Neural crest cell (in vitro differentiated cells): Measurements from ENCODE around the gene RASAL2. TPM values are rescaled to one million over a fixed set of nuclear protein-coding genes. Genes with fewer than 3 reads are reported as not detected.

ENCODE experiments used
- DNase-seq: peaks from one replicate; pipeline ENCODE4 v3.0.0; 2021; ENCODE audit warnings: low read depth, mixed read lengths, low spot score
- H3K27ac Mint-ChIP-seq: one replicate; pipeline ENCODE4 v1.8.0; 2021; ENCODE audit warnings: mild to moderate bottlenecking, mixed read lengths; ENCODE audit not compliant: unreplicated experiment
- H3K27me3 Mint-ChIP-seq: 2 replicates; pipeline ENCODE4 v1.8.0; 2021; ENCODE audit warnings: low read depth, mild to moderate bottlenecking, mixed read lengths
- H3K36me3 Mint-ChIP-seq: 2 replicates; pipeline ENCODE4 v1.8.0; 2021; ENCODE audit warnings: low read depth, mild to moderate bottlenecking, mixed read lengths
- H3K4me1 Mint-ChIP-seq: 2 replicates; pipeline ENCODE4 v1.8.0; 2021; ENCODE audit warnings: mixed read lengths
- H3K4me3 Mint-ChIP-seq: one replicate; pipeline ENCODE4 v1.8.0; 2021; ENCODE audit warnings: mild to moderate bottlenecking, mixed read lengths
- H3K9me3 Mint-ChIP-seq: 2 replicates; pipeline ENCODE4 v1.8.0; 2021; ENCODE audit warnings: mixed read lengths
- total RNA-seq: library from RNA; stranded (reverse); gene quantifications from 2 replicates; pipeline ENCODE4 v1.2.1, GENCODE V29; 2021
- TF ChIP-seq, protein P1 (sequence below): fragments of 200-600 bp; sonication (generic); conservative IDR thresholded peaks from 2 replicates; pipeline ENCODE4 v1.5.0; 2021; ENCODE audit warnings: antibody characterized with exemption, mild to moderate bottlenecking

Gene RASAL2
- total RNA-seq, 1 donor from 2014 or later: 20.9 TPM

DNA sequence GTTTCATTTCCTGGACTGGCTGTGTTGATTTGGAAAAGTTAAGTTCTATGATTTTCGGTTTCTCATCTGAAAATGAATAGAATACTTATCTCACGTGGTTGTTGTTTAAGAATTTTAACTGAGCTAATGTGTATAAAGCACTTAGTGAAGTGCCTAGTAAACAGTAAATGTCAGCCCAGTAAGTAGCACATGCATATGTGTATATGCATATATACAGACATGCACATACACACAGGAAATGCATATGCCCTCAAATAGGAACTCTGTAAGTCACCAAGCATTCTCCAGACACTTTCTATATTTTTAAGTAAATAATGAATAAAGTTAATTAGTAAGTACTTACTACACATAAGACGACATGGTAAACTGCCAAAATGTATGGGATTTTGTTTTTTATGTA is 274.3 kb downstream of the RASAL2 start:
- DNase-seq: no peak

DNA sequence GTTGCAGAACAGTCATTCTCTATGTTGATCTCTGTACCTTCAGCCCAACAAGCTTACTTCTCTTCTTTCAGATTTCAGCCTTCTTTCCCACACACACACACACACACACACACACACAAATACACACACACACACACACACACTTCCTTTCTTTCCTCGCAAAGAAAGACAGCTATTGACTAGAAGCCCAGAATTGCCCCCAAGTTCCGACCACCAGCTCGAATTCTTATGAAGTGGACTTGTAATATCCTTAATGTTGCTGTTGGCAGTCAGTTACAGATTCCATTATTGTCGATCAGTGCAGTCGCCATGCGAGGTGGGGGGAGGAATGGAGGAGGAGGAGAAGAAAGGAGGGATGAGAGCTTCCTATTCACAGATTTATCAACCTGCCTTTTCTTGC is 277.3 kb downstream of the RASAL2 start:
- peaks cover 9% of the 10 kb centered on the region for H3K4me1 Mint-ChIP-seq
- no peaks in the 10 kb centered on the region for H3K36me3 Mint-ChIP-seq
- H3K4me3 Mint-ChIP-seq: no peak overlapping the region
- H3K27me3 Mint-ChIP-seq: no peaks in the 10 kb centered on the region
- H3K27ac Mint-ChIP-seq: no peak overlapping the region
- peak; percentile 25 for DNase-seq
- H3K9me3 Mint-ChIP-seq: no peaks in the 10 kb centered on the region
- TF ChIP-seq, protein P1, sequence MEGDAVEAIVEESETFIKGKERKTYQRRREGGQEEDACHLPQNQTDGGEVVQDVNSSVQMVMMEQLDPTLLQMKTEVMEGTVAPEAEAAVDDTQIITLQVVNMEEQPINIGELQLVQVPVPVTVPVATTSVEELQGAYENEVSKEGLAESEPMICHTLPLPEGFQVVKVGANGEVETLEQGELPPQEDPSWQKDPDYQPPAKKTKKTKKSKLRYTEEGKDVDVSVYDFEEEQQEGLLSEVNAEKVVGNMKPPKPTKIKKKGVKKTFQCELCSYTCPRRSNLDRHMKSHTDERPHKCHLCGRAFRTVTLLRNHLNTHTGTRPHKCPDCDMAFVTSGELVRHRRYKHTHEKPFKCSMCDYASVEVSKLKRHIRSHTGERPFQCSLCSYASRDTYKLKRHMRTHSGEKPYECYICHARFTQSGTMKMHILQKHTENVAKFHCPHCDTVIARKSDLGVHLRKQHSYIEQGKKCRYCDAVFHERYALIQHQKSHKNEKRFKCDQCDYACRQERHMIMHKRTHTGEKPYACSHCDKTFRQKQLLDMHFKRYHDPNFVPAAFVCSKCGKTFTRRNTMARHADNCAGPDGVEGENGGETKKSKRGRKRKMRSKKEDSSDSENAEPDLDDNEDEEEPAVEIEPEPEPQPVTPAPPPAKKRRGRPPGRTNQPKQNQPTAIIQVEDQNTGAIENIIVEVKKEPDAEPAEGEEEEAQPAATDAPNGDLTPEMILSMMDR: no peak

More for the DNA sequence above, 274.3 kb downstream of the RASAL2 start:
- Mint-ChIP-seq H3K27me3 (no peaks in the 10 kb centered on the region), H3K4me3 (no peak overlapping the region), H3K9me3 (no peaks in the 10 kb centered on the region), H3K36me3 (no peaks in the 10 kb centered on the region), H3K4me1 (peaks cover 6% of the 10 kb centered on the region), H3K27ac (no peak overlapping the region)
- TF ChIP-seq, protein P1: no peak

DNA sequence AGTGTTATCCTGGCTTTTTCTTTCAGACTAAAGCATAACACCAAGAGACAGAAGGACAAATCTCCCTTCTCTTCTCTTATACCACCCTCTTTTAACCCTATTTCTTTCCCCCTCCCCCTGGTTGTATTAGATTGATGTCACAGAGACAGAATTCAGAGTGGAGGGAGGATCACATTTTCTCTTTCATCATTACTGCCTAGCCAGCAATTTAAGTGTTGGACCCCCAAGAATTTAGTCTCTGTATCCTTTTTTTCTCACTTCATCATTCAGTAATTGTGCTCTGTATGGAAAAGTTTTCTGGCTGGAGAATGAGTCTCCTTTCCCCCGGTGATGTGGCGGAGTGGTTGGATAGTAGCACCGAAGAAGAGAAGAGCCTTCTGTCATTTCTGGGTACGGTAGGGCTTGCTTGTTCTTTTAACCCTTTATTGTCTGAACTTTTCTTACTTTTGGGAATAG is 278.1 kb downstream of the RASAL2 start:
- no peak overlapping the region for H3K27ac Mint-ChIP-seq
- TF ChIP-seq, protein P1: no peak
- no peaks in the 10 kb centered on the region for H3K27me3 Mint-ChIP-seq
- H3K4me3 Mint-ChIP-seq: no peak overlapping the region
- no peaks in the 10 kb centered on the region for H3K36me3 Mint-ChIP-seq
- no peaks in the 10 kb centered on the region for H3K9me3 Mint-ChIP-seq
- no peak for DNase-seq
- H3K4me1 Mint-ChIP-seq: peaks cover 9% of the 10 kb centered on the region

DNA sequence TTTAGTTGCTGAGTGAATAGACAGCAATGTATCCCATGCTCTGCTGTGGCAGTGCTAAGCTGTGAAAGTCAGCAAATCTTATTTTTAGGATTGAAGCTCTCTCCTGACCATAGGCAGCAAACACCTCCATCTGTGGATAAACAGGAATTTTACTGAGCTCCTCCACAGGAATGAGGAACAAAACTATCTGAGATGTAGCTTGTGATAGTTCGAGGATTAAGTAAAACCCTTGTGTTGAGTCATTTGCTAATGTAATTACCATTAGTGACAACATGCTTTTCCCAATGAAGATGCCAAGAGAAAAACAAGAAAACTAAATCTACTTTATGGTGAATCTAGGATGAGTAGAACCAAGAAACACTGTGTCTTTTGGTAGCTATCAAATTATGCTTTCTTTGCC is 280.1 kb downstream of the RASAL2 start:
- Mint-ChIP-seq H3K4me3 (peak overlapping the region; percentile 7), H3K27me3 (no peaks in the 10 kb centered on the region)

DNA sequence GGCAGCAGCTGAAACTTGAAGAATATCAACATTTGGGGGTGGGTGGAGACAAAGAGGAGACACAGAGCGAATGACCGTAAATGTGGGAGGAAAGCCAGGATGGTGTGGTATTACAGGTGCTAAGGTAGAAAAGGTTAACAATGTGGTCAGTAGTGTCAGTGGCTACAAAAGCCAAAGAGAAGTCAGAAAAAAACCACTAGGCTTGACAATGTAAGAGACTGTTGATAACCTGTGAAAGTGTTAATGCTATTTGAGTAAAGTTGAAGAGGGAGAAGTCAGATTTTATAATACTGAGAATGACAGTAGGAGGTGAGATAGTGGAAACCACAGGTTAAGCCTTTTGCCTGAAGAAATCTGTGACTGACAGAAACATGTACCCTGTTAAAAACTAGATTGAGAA is 282.1 kb downstream of the RASAL2 start:
- Mint-ChIP-seq H3K9me3 (no peaks in the 10 kb centered on the region), H3K4me3 (no peak overlapping the region)
- TF ChIP-seq, protein P1: no peak

More for the DNA sequence above, 280.1 kb downstream of the RASAL2 start:
- Mint-ChIP-seq H3K27ac (no peak overlapping the region), H3K4me1 (peaks cover 9% of the 10 kb centered on the region), H3K9me3 (no peaks in the 10 kb centered on the region), H3K36me3 (peaks cover 2% of the 10 kb centered on the region)
- TF ChIP-seq, protein P1: no peak
- DNase-seq: no peak

More for the DNA sequence above, 282.1 kb downstream of the RASAL2 start:
- no peak for DNase-seq
- H3K36me3 Mint-ChIP-seq: peaks cover 2% of the 10 kb centered on the region
- H3K27me3 Mint-ChIP-seq: no peaks in the 10 kb centered on the region
- H3K27ac Mint-ChIP-seq: no peak overlapping the region
- peaks cover 4% of the 10 kb centered on the region for H3K4me1 Mint-ChIP-seq
